ENCODE data around the gene ELF5.

- TF ChIP-seq CTCF (IDR thresholded peaks at IDR 0.05) (no peak), POLR2AphosphoS5 (IDR thresholded peaks at IDR 0.05) (no peak), EP300 (IDR thresholded peaks at IDR 0.05) (no peak)
Observed at GRCh38 chr11:34459507-34460162, 54.0 kb downstream of the ELF5 start.
